Common myeloid progenitor, CD34-positive (primary cell): Measurements from ENCODE around the gene CEP112.

Experiments
- CTCF ChIA-PET: fragments of 350-600 bp; sonication (Branson Sonifier 250); formaldehyde crosslinking; loops from one replicate; lab custom pipeline; 2021; ENCODE audit warnings: antibody characterized with exemption; lab: Charles Lee
- POLR2A ChIA-PET: fragments of 350-600 bp; sonication (Branson Sonifier 250); formaldehyde crosslinking; loops from one replicate; lab custom pipeline; 2021; ENCODE audit warnings: antibody characterized with exemption; lab: Charles Lee
- DNase-seq, 3 donors: peaks; one replicate each; pipeline versions ENCODE4 v3.0.0 to v3.0.0-alpha.2; 2013
- H3K27ac ChIP-seq, 2 experiments: 1 replicate in 1 of 2; 2 replicates in 1 of 2; pipeline ENCODE4 v1.7.0; 2013; ENCODE audit warnings: inconsistent platforms in 2 of 2, low read length in 2 of 2, mild to moderate bottlenecking in 2 of 2, low read depth in 1 of 2, moderate library complexity in 1 of 2; ENCODE audit not compliant: severe bottlenecking in 2 of 2, insufficient read depth in 1 of 2, poor library complexity in 1 of 2
- H3K27me3 ChIP-seq, 5 experiments: replicated peaks in 2 of 5; 1 replicate in 3 of 5; 2 replicates in 2 of 5; pipeline versions ENCODE4 v1.6.1 to v1.7.0; 2013; ENCODE audit warnings: low read length in 4 of 5, mild to moderate bottlenecking in 2 of 5, moderate library complexity in 2 of 5, inconsistent platforms in 1 of 5; ENCODE audit not compliant: insufficient read depth in 5 of 5, control insufficient read depth in 4 of 5
- H3K36me3 ChIP-seq, 4 experiments: 1 replicate in 2 of 4; 2 replicates in 2 of 4; pipeline versions ENCODE4 v1.6.1 to v1.7.0; 2013; ENCODE audit warnings: low read length in 3 of 4, control low read depth in 1 of 4, mild to moderate bottlenecking in 1 of 4; ENCODE audit not compliant: control insufficient read depth in 4 of 4, insufficient read depth in 4 of 4
- H3K4me1 ChIP-seq, 4 experiments: 1 replicate in 3 of 4; 2 replicates in 1 of 4; pipeline versions ENCODE4 v1.6.1 to v1.7.1; 2013; ENCODE audit warnings: low read length in 3 of 4, mild to moderate bottlenecking in 3 of 4, control low read depth in 1 of 4, inconsistent platforms in 1 of 4, moderate library complexity in 1 of 4; ENCODE audit not compliant: control insufficient read depth in 4 of 4, insufficient read depth in 4 of 4; ENCODE audit errors: control extremely low read depth in 1 of 4
- H3K4me3 ChIP-seq, 7 experiments: 1 replicate in 4 of 7; 2 replicates in 3 of 7; pipeline versions ENCODE4 v1.5.1 to v1.7.0; 2013; ENCODE audit warnings: mild to moderate bottlenecking in 7 of 7, low read length in 6 of 7, moderate library complexity in 6 of 7, inconsistent platforms in 2 of 7, low read depth in 2 of 7, control low read depth in 1 of 7; ENCODE audit not compliant: insufficient read depth in 4 of 7, control insufficient read depth in 1 of 7; ENCODE audit errors: extremely low read depth in 1 of 7
- H3K9me3 ChIP-seq, 5 experiments: 1 replicate in 4 of 5; 2 replicates in 1 of 5; pipeline versions ENCODE4 v1.6.1 to v1.7.1; 2013; ENCODE audit warnings: low read length in 4 of 5, mild to moderate bottlenecking in 2 of 5, inconsistent platforms in 1 of 5, low read depth in 1 of 5, moderate library complexity in 1 of 5; ENCODE audit not compliant: control insufficient read depth in 4 of 5, insufficient read depth in 2 of 5; ENCODE audit errors: control extremely low read depth in 1 of 5
- WGBS: methylation state at CpG from one replicate; pipeline ENCODE4 v1.1.5; 2013; ENCODE audit not compliant: insufficient coverage; 5-methylcytosine and 5-hydroxymethylcytosine counted together

CEP112 gene

GRCh38 chr17:65988451-65988850 lies 203.5 kb downstream of the CEP112 start:
- Histone ChIP-seq H3K4me3 (no peak overlapping the region), H3K27ac (no peak overlapping the region), H3K27me3 (no peaks in the 10 kb centered on the region), H3K9me3 (peaks cover 0 to 16% (median 3%) of the 10 kb centered on the region in 5 experiments), H3K36me3 (no peaks in the 10 kb centered on the region), H3K4me1 (no peaks in the 10 kb centered on the region)
- CTCF ChIA-PET: no interaction called here
- DNase-seq: no peak
- POLR2A ChIA-PET: interaction anchor here (0.6 kb wide), 1 partner anchor 45 kb away, joined by 5 read pairs; no protein-coding TSS in a partner anchor

DNA sequence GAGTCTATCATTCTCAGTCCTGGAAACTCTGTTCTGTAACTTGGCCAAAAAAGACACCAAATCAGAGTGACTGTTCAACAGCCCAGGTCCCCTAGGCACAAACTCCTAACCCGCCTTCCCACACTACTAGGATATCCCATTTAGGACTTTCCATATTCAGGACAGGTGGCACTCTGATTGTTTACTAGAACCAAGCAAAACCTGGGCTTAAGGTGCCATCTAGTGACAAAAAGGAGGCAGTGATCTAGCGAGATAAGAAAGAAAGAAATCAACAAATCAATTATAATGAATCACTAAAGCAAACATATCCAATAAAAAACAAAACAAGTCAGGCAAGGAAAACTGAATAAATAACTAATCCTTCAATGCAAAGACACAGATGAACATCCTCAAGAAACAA lies 203.9 kb downstream of the CEP112 start:
- H3K36me3 ChIP-seq: no peaks in the 10 kb centered on the region
- 80% methylated on average over 1 of the region's 2 CpGs for WGBS
- no peaks in the 10 kb centered on the region for H3K4me1 ChIP-seq
- no peak overlapping the region for H3K4me3 ChIP-seq
- POLR2A ChIA-PET: no interaction called here
- peaks cover 0 to 16% (median 3%) of the 10 kb centered on the region in 5 experiments for H3K9me3 ChIP-seq
- CTCF ChIA-PET: no interaction called here
- DNase-seq: no peak
- H3K27me3 ChIP-seq: no peaks in the 10 kb centered on the region
- H3K27ac ChIP-seq: no peak overlapping the region

DNA sequence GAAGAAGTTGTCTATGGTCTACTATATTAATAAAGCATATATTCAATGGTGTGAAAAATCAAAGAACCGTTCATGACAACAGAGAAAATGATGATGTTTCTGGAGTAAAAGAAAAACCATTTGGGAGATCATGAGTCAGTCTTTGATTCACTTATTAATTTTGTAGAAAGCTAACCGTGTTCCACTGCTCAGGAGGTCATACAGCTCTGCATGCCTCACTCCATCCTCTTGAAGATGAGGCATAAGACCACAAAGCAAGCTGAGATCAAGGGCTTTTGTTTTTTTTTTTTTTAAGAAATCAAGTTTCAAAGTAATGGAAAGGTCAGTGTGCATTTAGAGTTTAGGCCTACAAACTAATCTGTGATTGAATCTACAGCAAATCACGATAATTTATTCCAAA lies 206.4 kb downstream of the CEP112 start:
- no peak overlapping the region for H3K27ac ChIP-seq
- ChIA-PET CTCF (no interaction called here), POLR2A (no interaction called here)
- H3K4me3 ChIP-seq: no peak overlapping the region
- DNase-seq: no peak
- peaks cover 0 to 15% (median 3%) of the 10 kb centered on the region in 5 experiments for H3K9me3 ChIP-seq
- H3K27me3 ChIP-seq: no peaks in the 10 kb centered on the region
- H3K36me3 ChIP-seq: no peaks in the 10 kb centered on the region
- no peaks in the 10 kb centered on the region for H3K4me1 ChIP-seq
- WGBS: 90% methylated on average over 2 of the region's 3 CpGs

- Histone ChIP-seq H3K4me1 (no peaks in the 10 kb centered on the region), H3K36me3 (no peaks in the 10 kb centered on the region), H3K4me3 (no peak overlapping the region), H3K9me3 (peaks cover 0 to 14% (median 3%) of the 10 kb centered on the region in 5 experiments), H3K27me3 (no peaks in the 10 kb centered on the region), H3K27ac (no peak overlapping the region)
- ChIA-PET CTCF (no interaction called here), POLR2A (no interaction called here)
- DNase-seq: no peak
- WGBS: no CpG with 5 or more reads among the region's 3 CpGs
These were observed 207.6 kb downstream of the CEP112 start for GRCh38 chr17:65984299-65984698.

DNA sequence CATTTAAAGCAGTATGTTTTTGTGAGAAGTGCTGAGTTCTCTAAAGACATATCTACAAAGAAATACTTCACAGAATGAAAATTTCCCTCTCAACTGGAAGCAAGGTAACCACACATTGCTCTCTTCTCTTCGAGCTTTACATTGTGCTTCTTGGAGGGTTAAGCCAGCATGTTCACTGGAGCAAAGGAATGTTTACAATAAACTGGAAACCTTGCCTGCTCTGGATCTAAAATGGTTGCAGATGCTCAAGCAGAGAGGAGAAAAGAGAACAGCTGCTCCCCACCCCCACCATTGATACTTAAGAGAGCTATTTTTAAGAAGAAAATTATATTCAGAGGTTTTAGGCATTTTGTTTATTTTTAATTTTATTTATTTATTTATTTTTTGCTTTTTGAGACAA lies 213.1 kb downstream of the CEP112 start:
- no peak for DNase-seq
- no peak overlapping the region for H3K27ac ChIP-seq
- ChIA-PET CTCF (no interaction called here), POLR2A (no interaction called here)
- no peaks in the 10 kb centered on the region for H3K36me3 ChIP-seq
- H3K4me1 ChIP-seq: peaks cover 0 to 4% (median 2%) of the 10 kb centered on the region in 4 experiments
- no peak overlapping the region for H3K4me3 ChIP-seq
- H3K27me3 ChIP-seq: no peaks in the 10 kb centered on the region
- H3K9me3 ChIP-seq: no peaks in the 10 kb centered on the region
- 100% methylated on average over 1 of the region's 1 CpG for WGBS

- WGBS: 89% methylated on average over 10 of the region's 10 CpGs
These were observed 214.9 kb downstream of the CEP112 start for GRCh38 chr17:65977041-65977440.

GRCh38 chr17:65975878-65976277 lies 216.1 kb downstream of the CEP112 start:
- POLR2A ChIA-PET: no interaction called here
- Histone ChIP-seq H3K36me3 (no peaks in the 10 kb centered on the region), H3K4me1 (peaks cover 0 to 4% (median 2%) of the 10 kb centered on the region in 4 experiments), H3K27me3 (no peaks in the 10 kb centered on the region), H3K27ac (no peak overlapping the region), H3K4me3 (no peak overlapping the region), H3K9me3 (no peaks in the 10 kb centered on the region)
- CTCF ChIA-PET: no interaction called here
- DNase-seq: peak; percentile 40 to 74 (median 63)
- WGBS: 53% methylated on average over 7 of the region's 9 CpGs

More at GRCh38 chr17:65977041-65977440, 214.9 kb downstream of the CEP112 start:
- H3K27me3 ChIP-seq: no peaks in the 10 kb centered on the region
- DNase-seq: no peak
- H3K4me1 ChIP-seq: peaks cover 0 to 4% (median 2%) of the 10 kb centered on the region in 4 experiments
- no peaks in the 10 kb centered on the region for H3K36me3 ChIP-seq
- ChIA-PET POLR2A (no interaction called here), CTCF (no interaction called here)
- no peak overlapping the region for H3K4me3 ChIP-seq
- no peak overlapping the region for H3K27ac ChIP-seq
- no peaks in the 10 kb centered on the region for H3K9me3 ChIP-seq
